ENCODE measurements around the gene KDM1B. TPM values are rescaled to one million over a fixed set of nuclear protein-coding genes. Genes with fewer than 3 reads are reported as not detected.

KDM1B gene
- total and polyA plus RNA-seq, 9 of the 15 experiments (the other 6 are each of a cell fraction or from before 2014, with no cell fraction given): 1.4 to 58.9 (median 36.3) TPM

GRCh38 chr6:18155150-18155863 is at the start of gene KDM1B (continued):
- no peak for TF ChIP-seq HBP1 (CRISPR knock-in tag; IDR thresholded peaks at IDR 0.05)
- no peak for TF ChIP-seq CC2D1A (IDR thresholded peaks at IDR 0.05)
- no peak for TF ChIP-seq DDX20 (tag; IDR thresholded peaks at IDR 0.05; ENCODE audit: low read depth)
- TF ChIP-seq, protein P1, sequence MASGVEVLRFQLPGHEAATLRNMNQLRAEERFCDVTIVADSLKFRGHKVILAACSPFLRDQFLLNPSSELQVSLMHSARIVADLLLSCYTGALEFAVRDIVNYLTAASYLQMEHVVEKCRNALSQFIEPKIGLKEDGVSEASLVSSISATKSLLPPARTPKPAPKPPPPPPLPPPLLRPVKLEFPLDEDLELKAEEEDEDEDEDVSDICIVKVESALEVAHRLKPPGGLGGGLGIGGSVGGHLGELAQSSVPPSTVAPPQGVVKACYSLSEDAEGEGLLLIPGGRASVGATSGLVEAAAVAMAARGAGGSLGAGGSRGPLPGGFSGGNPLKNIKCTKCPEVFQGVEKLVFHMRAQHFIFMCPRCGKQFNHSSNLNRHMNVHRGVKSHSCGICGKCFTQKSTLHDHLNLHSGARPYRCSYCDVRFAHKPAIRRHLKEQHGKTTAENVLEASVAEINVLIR (CRISPR knock-in tag; IDR thresholded peaks at IDR 0.05): no peak
- TF ChIP-seq RBM22 (IDR thresholded peaks at IDR 0.05; ENCODE audit: low read depth, low read length, poor library complexity, severe bottlenecking): peak; percentile 17
- TF ChIP-seq, protein P2, sequence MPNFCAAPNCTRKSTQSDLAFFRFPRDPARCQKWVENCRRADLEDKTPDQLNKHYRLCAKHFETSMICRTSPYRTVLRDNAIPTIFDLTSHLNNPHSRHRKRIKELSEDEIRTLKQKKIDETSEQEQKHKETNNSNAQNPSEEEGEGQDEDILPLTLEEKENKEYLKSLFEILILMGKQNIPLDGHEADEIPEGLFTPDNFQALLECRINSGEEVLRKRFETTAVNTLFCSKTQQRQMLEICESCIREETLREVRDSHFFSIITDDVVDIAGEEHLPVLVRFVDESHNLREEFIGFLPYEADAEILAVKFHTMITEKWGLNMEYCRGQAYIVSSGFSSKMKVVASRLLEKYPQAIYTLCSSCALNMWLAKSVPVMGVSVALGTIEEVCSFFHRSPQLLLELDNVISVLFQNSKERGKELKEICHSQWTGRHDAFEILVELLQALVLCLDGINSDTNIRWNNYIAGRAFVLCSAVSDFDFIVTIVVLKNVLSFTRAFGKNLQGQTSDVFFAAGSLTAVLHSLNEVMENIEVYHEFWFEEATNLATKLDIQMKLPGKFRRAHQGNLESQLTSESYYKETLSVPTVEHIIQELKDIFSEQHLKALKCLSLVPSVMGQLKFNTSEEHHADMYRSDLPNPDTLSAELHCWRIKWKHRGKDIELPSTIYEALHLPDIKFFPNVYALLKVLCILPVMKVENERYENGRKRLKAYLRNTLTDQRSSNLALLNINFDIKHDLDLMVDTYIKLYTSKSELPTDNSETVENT (CRISPR knock-in tag; IDR thresholded peaks at IDR 0.05): peak; percentile 95
- TF ChIP-seq, protein P3, sequence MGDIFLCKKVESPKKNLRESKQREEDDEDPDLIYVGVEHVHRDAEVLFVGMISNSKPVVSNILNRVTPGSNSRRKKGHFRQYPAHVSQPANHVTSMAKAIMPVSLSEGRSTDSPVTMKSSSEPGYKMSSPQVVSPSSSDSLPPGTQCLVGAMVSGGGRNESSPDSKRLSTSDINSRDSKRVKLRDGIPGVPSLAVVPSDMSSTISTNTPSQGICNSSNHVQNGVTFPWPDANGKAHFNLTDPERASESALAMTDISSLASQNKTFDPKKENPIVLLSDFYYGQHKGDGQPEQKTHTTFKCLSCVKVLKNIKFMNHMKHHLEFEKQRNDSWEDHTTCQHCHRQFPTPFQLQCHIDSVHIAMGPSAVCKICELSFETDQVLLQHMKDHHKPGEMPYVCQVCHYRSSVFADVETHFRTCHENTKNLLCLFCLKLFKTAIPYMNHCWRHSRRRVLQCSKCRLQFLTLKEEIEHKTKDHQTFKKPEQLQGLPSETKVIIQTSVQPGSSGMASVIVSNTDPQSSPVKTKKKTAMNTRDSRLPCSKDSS (IDR thresholded peaks at IDR 0.05; ENCODE audit: low read depth, partially characterized antibody): no peak
- TF ChIP-seq NR4A1 (CRISPR knock-in tag; IDR thresholded peaks at IDR 0.05): no peak
- TF ChIP-seq NR4A1 (tag; IDR thresholded peaks at IDR 0.05): no peak
- no peak for TF ChIP-seq BDP1 (IDR thresholded peaks at IDR 0.05; ENCODE audit: insufficient read depth, insufficient read length)
- TF ChIP-seq ZNF282 (CRISPR knock-in tag; IDR thresholded peaks at IDR 0.05): no peak
- TF ChIP-seq C11orf30 (IDR thresholded peaks at IDR 0.05; ENCODE audit: low read depth): no peak
- TF ChIP-seq ZNF253 (CRISPR knock-in tag; conservative IDR thresholded peaks at IDR 0.05): no peak
- TF ChIP-seq MEF2D (tag; conservative IDR thresholded peaks at IDR 0.05; ENCODE audit: low read depth): no peak
- no peak for TF ChIP-seq ZNF140 (CRISPR knock-in tag; IDR thresholded peaks at IDR 0.05)
- no peak for TF ChIP-seq SLC30A9 (CRISPR knock-in tag; IDR thresholded peaks at IDR 0.05)
- no peak for TF ChIP-seq PATZ1 (CRISPR knock-in tag; IDR thresholded peaks at IDR 0.05; ENCODE audit: borderline replicate concordance)
- TF ChIP-seq NFE2 (IDR thresholded peaks at IDR 0.05; ENCODE audit: low read depth): no peak
- TF ChIP-seq PHF8 (IDR thresholded peaks at IDR 0.05; ENCODE audit: borderline replicate concordance, low read length): peak; percentile 81; the same call in 1 of the 2 replicates

Measured in K562 (cell line).